ENCODE measurements around the gene LRGUK. TPM values are rescaled to one million over a fixed set of nuclear protein-coding genes. Genes with fewer than 3 reads are reported as not detected.

Gene LRGUK
- total and polyA plus RNA-seq, 2 donors (not counting 1 experiment from before 2014, with no cell fraction given) = 0.27 to 0.49 TPM

DNA sequence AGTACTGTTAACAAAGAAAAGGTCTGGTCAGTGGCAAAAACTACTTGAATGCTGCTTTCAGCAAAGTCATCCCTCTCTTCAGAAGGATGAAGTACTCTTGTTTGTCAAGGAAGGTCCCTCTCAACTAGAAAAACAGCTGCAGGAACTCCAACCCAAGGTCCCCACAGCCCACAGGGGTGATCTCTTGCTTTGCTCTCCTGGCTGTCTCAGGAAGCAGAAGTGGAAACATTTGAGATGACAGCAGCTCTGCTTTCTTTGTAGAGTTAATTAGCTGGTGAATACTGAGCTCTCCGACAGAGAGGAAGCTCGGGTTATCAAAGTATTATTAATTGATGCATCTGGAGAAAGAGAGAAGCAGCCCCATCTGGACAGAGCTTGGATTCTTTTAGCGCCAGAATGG lies 25.4 kb upstream of the LRGUK start:
- Histone ChIP-seq H3K9ac (ENCODE audit: low read length) (no peak overlapping the region), H3K4me2 (replicated peaks; ENCODE audit: low read depth, low read length, poor library complexity, severe bottlenecking) (no peak overlapping the region), H3K27me3 (replicated peaks in 1 of 4; ENCODE audit: control extremely low read depth in 1 of 4, control insufficient read depth in 3 of 4, insufficient read depth in 4 of 4, low read length in 3 of 4) (no peaks in the 10 kb centered on the region), H3K79me2 (ENCODE audit: control insufficient read depth, insufficient read depth, low read length) (no peaks in the 10 kb centered on the region), H3K27ac (ENCODE audit: low read length in 2 of 2) (no peak overlapping the region), H3K36me3 (replicated peaks in 1 of 2; ENCODE audit: control extremely low read depth in 1 of 2, control insufficient read depth in 1 of 2, extremely low read depth in 1 of 2, insufficient read depth in 2 of 2, low read length in 1 of 2) (no peaks in the 10 kb centered on the region), H4K20me1 (ENCODE audit: control insufficient read depth, insufficient read depth, low read length, poor library complexity, severe bottlenecking) (no peaks in the 10 kb centered on the region), H3K9me3 (ENCODE audit: control extremely low read depth in 1 of 3, control insufficient read depth in 2 of 3, insufficient read depth in 1 of 3, low read length in 2 of 3) (no peaks in the 10 kb centered on the region), H3K4me1 (ENCODE audit: control insufficient read depth in 2 of 2, insufficient read depth in 2 of 2, low read length in 2 of 2) (no peaks in the 10 kb centered on the region), H2AFZ (ENCODE audit: insufficient read depth, low read depth, low read length, poor library complexity, severe bottlenecking) (no peak overlapping the region), H3K4me3 (ENCODE audit: control extremely low read depth in 1 of 5, extremely low read depth in 1 of 5, insufficient read depth in 1 of 5, low read depth in 2 of 5, low read length in 4 of 5) (no peak overlapping the region)
- H3K27me3 Mint-ChIP-seq = no peaks in the 10 kb centered on the region
- intact Hi-C loops (cut with micrococcal nuclease) = no loop called here
- ATAC-seq (ENCODE audit: low read depth) (no peak), DNase-seq (no peak)
- no CpG with 5 or more reads among the region's 3 CpGs for WGBS (ENCODE audit: insufficient coverage)
- TF ChIP-seq EZH2 (IDR thresholded peaks at IDR 0.05; ENCODE audit: borderline replicate concordance, insufficient read depth, low read depth, low read length, poor library complexity, severe bottlenecking) = no peak
- TF ChIP-seq, protein P1, sequence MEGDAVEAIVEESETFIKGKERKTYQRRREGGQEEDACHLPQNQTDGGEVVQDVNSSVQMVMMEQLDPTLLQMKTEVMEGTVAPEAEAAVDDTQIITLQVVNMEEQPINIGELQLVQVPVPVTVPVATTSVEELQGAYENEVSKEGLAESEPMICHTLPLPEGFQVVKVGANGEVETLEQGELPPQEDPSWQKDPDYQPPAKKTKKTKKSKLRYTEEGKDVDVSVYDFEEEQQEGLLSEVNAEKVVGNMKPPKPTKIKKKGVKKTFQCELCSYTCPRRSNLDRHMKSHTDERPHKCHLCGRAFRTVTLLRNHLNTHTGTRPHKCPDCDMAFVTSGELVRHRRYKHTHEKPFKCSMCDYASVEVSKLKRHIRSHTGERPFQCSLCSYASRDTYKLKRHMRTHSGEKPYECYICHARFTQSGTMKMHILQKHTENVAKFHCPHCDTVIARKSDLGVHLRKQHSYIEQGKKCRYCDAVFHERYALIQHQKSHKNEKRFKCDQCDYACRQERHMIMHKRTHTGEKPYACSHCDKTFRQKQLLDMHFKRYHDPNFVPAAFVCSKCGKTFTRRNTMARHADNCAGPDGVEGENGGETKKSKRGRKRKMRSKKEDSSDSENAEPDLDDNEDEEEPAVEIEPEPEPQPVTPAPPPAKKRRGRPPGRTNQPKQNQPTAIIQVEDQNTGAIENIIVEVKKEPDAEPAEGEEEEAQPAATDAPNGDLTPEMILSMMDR (IDR thresholded peaks at IDR 0.05) = no peak
- H3K4me1 Mint-ChIP-seq = peaks cover 4% of the 10 kb centered on the region
- ChIA-PET POLR2A (no interaction called here), CTCF (no interaction called here)
- no peak overlapping the region for H3K27ac Mint-ChIP-seq
- H3K4me3 Mint-ChIP-seq = no peak overlapping the region
- H3K9me3 Mint-ChIP-seq (ENCODE audit: insufficient read depth) = no peaks in the 10 kb centered on the region

DNA sequence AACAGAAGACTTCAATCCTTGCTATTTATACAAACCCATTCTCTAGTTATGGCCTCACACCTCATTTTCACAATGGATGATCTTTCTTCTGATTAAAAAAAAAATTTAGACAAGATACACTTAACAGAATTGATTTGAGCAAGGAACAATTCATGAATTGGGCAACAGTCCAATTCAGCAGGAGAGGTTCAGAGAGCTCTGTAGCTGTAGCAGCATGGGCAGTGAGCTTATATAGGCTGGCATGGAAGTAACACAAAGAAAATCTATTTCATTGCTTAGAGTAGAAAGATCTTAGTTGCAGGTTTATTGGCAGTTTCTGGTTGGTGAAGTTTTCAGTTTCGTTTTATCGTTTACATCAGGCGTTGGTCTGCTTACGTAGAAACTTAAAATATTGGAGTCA lies 23.0 kb upstream of the LRGUK start:
- ATAC-seq (ENCODE audit: low read depth) (no peak), DNase-seq (no peak)
- intact Hi-C loops (cut with micrococcal nuclease) = no loop called here
- Mint-ChIP-seq H3K9me3 (ENCODE audit: insufficient read depth) (no peaks in the 10 kb centered on the region), H3K27me3 (no peaks in the 10 kb centered on the region), H3K4me3 (no peak overlapping the region), H3K27ac (no peak overlapping the region), H3K4me1 (peaks cover 4% of the 10 kb centered on the region)
- Histone ChIP-seq H3K36me3 (replicated peaks in 1 of 2; ENCODE audit: control extremely low read depth in 1 of 2, control insufficient read depth in 1 of 2, extremely low read depth in 1 of 2, insufficient read depth in 2 of 2, low read length in 1 of 2) (no peaks in the 10 kb centered on the region), H3K9ac (ENCODE audit: low read length) (no peak overlapping the region), H3K9me3 (ENCODE audit: control extremely low read depth in 1 of 3, control insufficient read depth in 2 of 3, insufficient read depth in 1 of 3, low read length in 2 of 3) (peaks cover 0 to 3% (median 0%) of the 10 kb centered on the region in 3 donors), H3K4me2 (replicated peaks; ENCODE audit: low read depth, low read length, poor library complexity, severe bottlenecking) (no peak overlapping the region), H3K27ac (ENCODE audit: low read length in 2 of 2) (no peak overlapping the region), H2AFZ (ENCODE audit: insufficient read depth, low read depth, low read length, poor library complexity, severe bottlenecking) (no peak overlapping the region), H3K27me3 (replicated peaks in 1 of 4; ENCODE audit: control extremely low read depth in 1 of 4, control insufficient read depth in 3 of 4, insufficient read depth in 4 of 4, low read length in 3 of 4) (no peaks in the 10 kb centered on the region), H3K4me3 (ENCODE audit: control extremely low read depth in 1 of 5, extremely low read depth in 1 of 5, insufficient read depth in 1 of 5, low read depth in 2 of 5, low read length in 4 of 5) (no peak overlapping the region), H3K4me1 (ENCODE audit: control insufficient read depth in 2 of 2, insufficient read depth in 2 of 2, low read length in 2 of 2) (no peaks in the 10 kb centered on the region), H4K20me1 (ENCODE audit: control insufficient read depth, insufficient read depth, low read length, poor library complexity, severe bottlenecking) (no peaks in the 10 kb centered on the region), H3K79me2 (ENCODE audit: control insufficient read depth, insufficient read depth, low read length) (no peaks in the 10 kb centered on the region)
- WGBS (ENCODE audit: insufficient coverage) = no CpG with 5 or more reads among the region's 4 CpGs
- CTCF ChIA-PET = no interaction called here
- TF ChIP-seq, protein P1 (IDR thresholded peaks at IDR 0.05) = no peak
- no peak for TF ChIP-seq EZH2 (IDR thresholded peaks at IDR 0.05; ENCODE audit: borderline replicate concordance, insufficient read depth, low read depth, low read length, poor library complexity, severe bottlenecking)
- POLR2A ChIA-PET = no interaction called here
